Measurements from ENCODE around the gene PTTG1IP.
"Not testable (repeated sequence)": the region's sequence is repeated elsewhere in the genome, so short reads cannot be mapped to it uniquely, and the experiment has no call there.

GRCh38 chr21:44879238-44879637 lies 5.7 kb upstream of the PTTG1IP start:
- not testable (repeated sequence) for TF ChIP-seq EZH2 (IDR thresholded peaks at IDR 0.05; ENCODE audit: insufficient read depth, poor library complexity, severe bottlenecking); EZH2phosphoT487 (IDR thresholded peaks at IDR 0.05; ENCODE audit: insufficient read depth, low read depth)
